Mesenchymal stem cell (in vitro differentiated cells and primary cell): ENCODE measurements around the gene DCX.

ENCODE experiments used
- DNase-seq: peaks from one replicate; pipeline ENCODE4 v3.0.0-alpha.2; 2013
- H2AFZ ChIP-seq: one replicate; pipeline ENCODE4 v1.6.1; 2013; ENCODE audit warnings: low read depth, mild to moderate bottlenecking, control low read depth, inconsistent platforms, low read length, moderate library complexity
- H2AK5ac ChIP-seq: 2 replicates; pipeline ENCODE4 v1.6.1; 2013; ENCODE audit warnings: low read length, moderate library complexity, mild to moderate bottlenecking, inconsistent platforms; ENCODE audit not compliant: severe bottlenecking
- H2BK120ac ChIP-seq: one replicate; pipeline ENCODE4 v1.6.1; 2013; ENCODE audit warnings: low read depth, mild to moderate bottlenecking, inconsistent platforms, low read length, moderate library complexity
- H2BK12ac ChIP-seq, 2 experiments: one replicate each; pipeline ENCODE4 v1.6.1; 2013; ENCODE audit warnings: inconsistent platforms in 2 of 2, low read length in 2 of 2, mild to moderate bottlenecking in 2 of 2, moderate library complexity in 2 of 2, control low read depth in 1 of 2
- H2BK15ac ChIP-seq: one replicate; pipeline ENCODE4 v1.6.1; 2013; ENCODE audit warnings: mild to moderate bottlenecking, low read depth, inconsistent platforms; ENCODE audit not compliant: poor library complexity, severe bottlenecking
- H2BK5ac ChIP-seq: 2 replicates; pipeline ENCODE4 v1.6.1; 2013; ENCODE audit warnings: low read depth, mild to moderate bottlenecking, low read length, control low read depth, inconsistent platforms; ENCODE audit not compliant: poor library complexity, severe bottlenecking
- H3K14ac ChIP-seq, 2 experiments: one replicate each; pipeline ENCODE4 v1.6.1; 2013; ENCODE audit warnings: inconsistent platforms in 2 of 2, low read length in 2 of 2, control low read depth in 1 of 2, mild to moderate bottlenecking in 1 of 2, moderate library complexity in 1 of 2
- H3K18ac ChIP-seq, 2 experiments: one replicate each; pipeline ENCODE4 v1.6.1; 2013; ENCODE audit warnings: inconsistent platforms in 2 of 2, low read length in 2 of 2, control low read depth in 1 of 2, low read depth in 1 of 2, mild to moderate bottlenecking in 1 of 2
- H3K23ac ChIP-seq, 2 experiments: one replicate each; pipeline ENCODE4 v1.6.1; 2013; ENCODE audit warnings: inconsistent platforms in 2 of 2, low read length in 2 of 2, mild to moderate bottlenecking in 2 of 2, moderate library complexity in 2 of 2, control low read depth in 1 of 2
- H3K27ac ChIP-seq: 2 replicates; pipeline ENCODE4 v1.5.1; 2013; ENCODE audit warnings: mild to moderate bottlenecking, moderate library complexity, low read length, control low read depth, inconsistent platforms; ENCODE audit not compliant: poor library complexity, severe bottlenecking
- H3K27me3 ChIP-seq, 2 experiments: 2 replicates each; pipeline versions ENCODE4 v1.6.1 to v1.7.0; 2013; ENCODE audit warnings: low read length in 2 of 2, mild to moderate bottlenecking in 2 of 2, moderate library complexity in 2 of 2, control low read depth in 1 of 2, inconsistent platforms in 1 of 2; ENCODE audit not compliant: control insufficient read depth in 1 of 2, insufficient read depth in 1 of 2
- H3K36me3 ChIP-seq, 2 experiments: 2 replicates each; pipeline versions ENCODE4 v1.6.1 to v1.7.0; 2013; ENCODE audit warnings: low read length in 2 of 2, control low read depth in 1 of 2, inconsistent platforms in 1 of 2, low read depth in 1 of 2, mild to moderate bottlenecking in 1 of 2; ENCODE audit not compliant: insufficient read depth in 2 of 2, control insufficient read depth in 1 of 2
- H3K4ac ChIP-seq, 2 experiments: one replicate each; pipeline ENCODE4 v1.6.1; 2013; ENCODE audit warnings: inconsistent platforms in 2 of 2, low read length in 2 of 2, mild to moderate bottlenecking in 2 of 2, moderate library complexity in 2 of 2, control low read depth in 1 of 2, low read depth in 1 of 2
- H3K4me1 ChIP-seq: 2 replicates; pipeline ENCODE4 v1.6.1; 2013; ENCODE audit warnings: low read depth, low read length, control low read depth; ENCODE audit not compliant: control insufficient read depth, insufficient read depth
- H3K4me2 ChIP-seq: 2 replicates; pipeline ENCODE4 v1.6.1; 2013; ENCODE audit warnings: low read length, mild to moderate bottlenecking, inconsistent platforms; ENCODE audit not compliant: poor library complexity, severe bottlenecking
- H3K4me3 ChIP-seq, 2 experiments: 2 replicates each; pipeline versions ENCODE4 v1.5.1 to v1.7.0; 2013; ENCODE audit warnings: low read length in 2 of 2, mild to moderate bottlenecking in 2 of 2, control low read depth in 1 of 2, low read depth in 1 of 2; ENCODE audit not compliant: insufficient read depth in 1 of 2
- H3K79me1 ChIP-seq: replicated peaks from 2 replicates; pipeline ENCODE4 v1.6.1; 2013; ENCODE audit warnings: mild to moderate bottlenecking, control low read depth, low read length, inconsistent platforms; ENCODE audit not compliant: poor library complexity, severe bottlenecking
- H3K9ac ChIP-seq: 2 replicates; pipeline ENCODE4 v1.7.0; 2013; ENCODE audit warnings: mild to moderate bottlenecking, low read length, moderate library complexity
- H3K9me3 ChIP-seq: 2 replicates; pipeline ENCODE4 v1.7.0; 2013; ENCODE audit warnings: mild to moderate bottlenecking, low read length; ENCODE audit not compliant: control insufficient read depth
- H4K8ac ChIP-seq: one replicate; pipeline ENCODE4 v1.6.1; 2013; ENCODE audit warnings: inconsistent platforms, mild to moderate bottlenecking, low read length, moderate library complexity
- H4K91ac ChIP-seq: one replicate; pipeline ENCODE4 v1.6.1; 2013; ENCODE audit warnings: mild to moderate bottlenecking, low read length, inconsistent platforms
- WGBS: methylation state at CpG from one replicate; pipeline ENCODE4 v1.1.7; 2013; ENCODE audit warnings: mixed read lengths; 5-methylcytosine and 5-hydroxymethylcytosine counted together

Gene DCX

DNA sequence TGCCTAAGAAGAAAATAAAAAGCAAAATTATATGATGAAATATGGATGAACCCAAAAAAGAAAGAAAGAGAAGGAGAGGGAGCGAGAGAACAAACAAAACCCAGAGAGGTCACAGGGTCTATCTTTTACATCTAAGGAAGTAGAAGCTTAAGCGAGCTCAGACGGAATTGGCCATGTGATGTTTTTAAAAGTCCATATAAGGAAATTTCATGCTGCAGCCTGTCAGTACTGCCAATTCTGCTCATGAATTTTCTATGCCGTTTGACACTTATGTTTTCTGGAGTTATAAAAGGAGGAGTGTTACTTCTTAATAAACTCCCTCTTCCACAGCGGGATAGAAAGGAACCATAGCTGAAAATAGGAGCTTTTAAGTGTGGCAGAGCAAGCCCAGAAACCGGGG is 32.9 kb upstream of the DCX start:
- H3K4me2 ChIP-seq: no peak overlapping the region
- no peak overlapping the region for H2BK15ac ChIP-seq
- H3K27ac ChIP-seq: no peak overlapping the region
- no peak overlapping the region for H2AK5ac ChIP-seq
- no peaks in the 10 kb centered on the region for H3K9me3 ChIP-seq
- no peak overlapping the region for H3K14ac ChIP-seq
- H2AFZ ChIP-seq: no peak overlapping the region
- no peaks in the 10 kb centered on the region for H3K36me3 ChIP-seq
- H3K4me1 ChIP-seq: no peaks in the 10 kb centered on the region
- no peak overlapping the region for H3K4me3 ChIP-seq
- H3K4ac ChIP-seq: no peak overlapping the region
- no peak overlapping the region for H3K18ac ChIP-seq
- no peak for DNase-seq
- no peak overlapping the region for H3K23ac ChIP-seq
- no peaks in the 10 kb centered on the region for H3K79me1 ChIP-seq
- no peak overlapping the region for H4K91ac ChIP-seq
- H2BK120ac ChIP-seq: no peak overlapping the region
- no peak overlapping the region for H2BK5ac ChIP-seq
- H3K9ac ChIP-seq: no peak overlapping the region
- 82% methylated on average over 3 of the region's 6 CpGs for WGBS
- no peak overlapping the region for H2BK12ac ChIP-seq
- no peak overlapping the region for H4K8ac ChIP-seq
- peaks cover 0 to 35% of the 10 kb centered on the region in 2 experiments for H3K27me3 ChIP-seq

DNA sequence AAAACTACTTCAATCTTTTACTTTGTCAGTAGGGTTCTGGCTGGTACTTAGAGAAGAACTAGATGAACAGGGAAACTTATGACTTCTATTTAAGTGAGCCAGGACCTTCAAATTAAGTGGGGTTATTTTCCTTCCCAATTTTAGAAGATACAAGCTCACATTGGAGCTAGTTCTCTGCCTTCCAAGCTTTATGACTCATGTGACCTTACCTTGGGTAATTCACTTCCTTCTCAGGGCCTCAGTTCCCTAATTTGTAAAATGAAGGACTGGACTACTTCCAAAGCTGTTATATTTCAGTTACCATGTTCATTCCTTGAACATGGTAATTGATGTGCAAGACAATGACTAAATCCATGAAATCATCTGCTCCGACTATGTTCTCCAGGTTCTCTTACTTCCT is 32.0 kb upstream of the DCX start:
- DNase-seq: no peak

DNA sequence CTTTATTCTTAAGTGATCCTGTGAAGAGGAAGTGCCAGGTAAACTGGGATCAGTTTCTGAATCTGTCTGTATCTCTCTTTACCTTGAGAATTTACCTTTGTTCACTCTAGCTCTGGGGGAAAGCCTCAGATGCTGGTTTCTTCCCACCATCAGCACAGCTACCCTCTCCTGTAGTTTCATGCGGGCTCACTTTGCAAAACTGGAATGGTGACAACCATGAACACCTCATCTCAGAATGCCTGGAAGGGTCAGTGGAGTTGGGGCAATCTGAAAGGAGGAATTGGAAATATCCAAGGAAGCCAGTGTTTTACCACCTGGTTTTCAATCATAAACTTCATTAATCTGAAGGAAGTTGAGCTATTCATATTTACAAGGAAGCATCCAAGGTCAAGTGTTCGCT is 30.8 kb upstream of the DCX start:
- Histone ChIP-seq H4K91ac (no peak overlapping the region), H3K4ac (no peak overlapping the region), H3K36me3 (no peaks in the 10 kb centered on the region), H2BK12ac (no peak overlapping the region), H2AFZ (no peak overlapping the region), H3K27ac (no peak overlapping the region), H3K4me1 (no peaks in the 10 kb centered on the region), H3K23ac (no peak overlapping the region), H2BK120ac (no peak overlapping the region), H3K18ac (no peak overlapping the region), H3K79me1 (no peaks in the 10 kb centered on the region), H3K4me2 (no peak overlapping the region), H3K4me3 (no peak overlapping the region), H3K9me3 (no peaks in the 10 kb centered on the region), H3K14ac (no peak overlapping the region), H2AK5ac (no peak overlapping the region), H2BK15ac (no peak overlapping the region), H4K8ac (no peak overlapping the region), H2BK5ac (no peak overlapping the region), H3K27me3 (peaks cover 0 to 33% of the 10 kb centered on the region in 2 experiments), H3K9ac (no peak overlapping the region)
- WGBS: 100% methylated on average over 1 of the region's 2 CpGs
- no peak for DNase-seq

More for the DNA sequence above, 32.0 kb upstream of the DCX start:
- Histone ChIP-seq H2AFZ (no peak overlapping the region), H3K27me3 (peaks cover 0 to 34% of the 10 kb centered on the region in 2 experiments), H2BK5ac (no peak overlapping the region), H2AK5ac (no peak overlapping the region), H3K9me3 (no peaks in the 10 kb centered on the region), H3K4me3 (no peak overlapping the region), H2BK120ac (no peak overlapping the region), H3K23ac (no peak overlapping the region), H2BK12ac (no peak overlapping the region), H2BK15ac (no peak overlapping the region), H3K9ac (no peak overlapping the region), H3K36me3 (no peaks in the 10 kb centered on the region), H3K4me2 (no peak overlapping the region), H3K27ac (no peak overlapping the region), H3K18ac (no peak overlapping the region), H4K91ac (no peak overlapping the region), H3K4me1 (no peaks in the 10 kb centered on the region), H3K14ac (no peak overlapping the region), H3K4ac (no peak overlapping the region), H4K8ac (no peak overlapping the region), H3K79me1 (no peaks in the 10 kb centered on the region)
- WGBS: 93% methylated on average over 1 of the region's 1 CpG

DNA sequence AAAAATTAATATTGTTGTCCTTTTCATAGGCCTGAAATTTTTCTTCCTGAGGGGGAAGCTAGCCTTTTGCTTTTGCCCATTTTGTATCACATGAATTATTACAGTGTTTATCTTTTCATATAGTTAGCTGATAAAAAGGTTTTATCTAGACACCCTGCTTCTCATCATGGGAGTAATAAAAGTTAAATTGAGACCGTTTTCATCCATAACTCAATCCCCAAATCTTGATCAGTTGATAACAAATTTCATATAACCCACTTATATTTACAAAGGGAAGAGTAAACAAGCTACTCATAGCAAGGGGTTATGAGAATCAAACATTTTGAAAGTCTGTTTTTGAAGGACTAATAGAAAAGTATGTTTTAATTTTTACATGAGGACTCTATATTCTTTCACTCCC is 23.5 kb upstream of the DCX start:
- Histone ChIP-seq H2BK120ac (no peak overlapping the region), H3K9ac (no peak overlapping the region), H3K4me1 (no peaks in the 10 kb centered on the region), H4K8ac (no peak overlapping the region), H2AK5ac (no peak overlapping the region), H2AFZ (no peak overlapping the region), H3K36me3 (no peaks in the 10 kb centered on the region), H3K4ac (no peak overlapping the region), H3K18ac (no peak overlapping the region), H3K9me3 (no peaks in the 10 kb centered on the region), H3K27ac (no peak overlapping the region), H3K27me3 (peaks cover 0 to 19% of the 10 kb centered on the region in 2 experiments), H3K79me1 (no peaks in the 10 kb centered on the region), H3K14ac (no peak overlapping the region), H3K4me2 (no peak overlapping the region), H2BK5ac (no peak overlapping the region), H3K4me3 (no peak overlapping the region), H4K91ac (no peak overlapping the region), H3K23ac (no peak overlapping the region), H2BK15ac (no peak overlapping the region), H2BK12ac (no peak overlapping the region)
- no CpG with 5 or more reads among the region's 1 CpG for WGBS
- no peak for DNase-seq
